HCT116 (cell line): ENCODE measurements around the gene SDK2. TPM values are rescaled to one million over a fixed set of nuclear protein-coding genes. Genes with fewer than 3 reads are reported as not detected.

Source experiments
- ATAC-seq: fragments of 200-7000 bp; cut with Tn5 transposase; 2 replicates; pipeline ENCODE4 v1.9.1; 2020; ENCODE audit warnings: mild to moderate bottlenecking, moderate library complexity
- BruUV-seq: library from RNA; stranded (reverse); fragments of 400-500 nt; replicated peaks from 2 replicates; lab custom pipeline; 2021; lab: Mats Ljungman, UMichigan
- CTCF ChIA-PET: fragments of 300-600 bp; sonication (Branson Sonifier 250); formaldehyde crosslinking; loops from one replicate; lab custom pipeline; 2021; ENCODE audit warnings: antibody characterized with exemption; lab: Charles Lee
- POLR2A ChIA-PET: fragments of 300-600, 350-600 bp; sonication (Branson Sonifier 250); formaldehyde crosslinking; loops from one replicate; lab custom pipeline; 2021; ENCODE audit warnings: antibody characterized with exemption; lab: Charles Lee
- RAD21 ChIA-PET, 2 experiments: fragments of 300-600 bp; sonication (Branson Sonifier 250); formaldehyde crosslinking; loops; one replicate each; lab custom pipeline; 2023; ENCODE audit warnings: low total read pairs in 2 of 2; ENCODE audit not compliant: uncharacterized antibody in 2 of 2, unreplicated experiment in 2 of 2, low non-redundant PET in 1 of 2; lab: Charles Lee
- DNase-seq: peaks from one replicate; pipeline ENCODE4 v3.0.0-alpha.2; 2010; ENCODE audit warnings: low read depth, low spot score
- H2AFZ ChIP-seq: fragments of 200-600 bp; shearing (Covaris generic), sonication (generic); 2 replicates; pipeline ENCODE4 v1.6.1; 2017; ENCODE audit warnings: low read depth, mixed run types, mixed read lengths, antibody characterized with exemption, low read length; ENCODE audit not compliant: poor library complexity, severe bottlenecking
- H3K27ac ChIP-seq: 2 replicates; pipeline ENCODE4 v1.5.1; 2012; ENCODE audit warnings: low read depth, low read length
- H3K27me3 ChIP-seq: fragments of 200-600 bp; sonication (generic); 2 replicates; pipeline ENCODE4 v1.6.1; 2016; ENCODE audit warnings: mixed run types, low read length, mixed read lengths; ENCODE audit not compliant: insufficient read depth
- H3K36me3 ChIP-seq, 2 experiments: fragments of 200-500 bp in 1 of 2; fragments of 200-600 bp in 1 of 2; sonication (Bioruptor generic) in 1 of 2; sonication (generic) in 1 of 2; 2 replicates each; pipeline versions ENCODE4 v1.5.1 to v1.6.1; 2014 to 2016; ENCODE audit warnings: low read length in 2 of 2, inconsistent platforms in 1 of 2, mixed read lengths in 1 of 2, mixed run types in 1 of 2; ENCODE audit not compliant: insufficient read depth in 2 of 2, control insufficient read depth in 1 of 2
- H3K4me1 ChIP-seq, 2 experiments: fragments of 200-600 bp in 1 of 2; sonication (generic) in 1 of 2; 2 replicates each; pipeline versions ENCODE4 v1.5.1 to v1.6.1; 2012 to 2017; ENCODE audit warnings: low read length in 2 of 2, inconsistent platforms in 1 of 2, mild to moderate bottlenecking in 1 of 2, mixed read lengths in 1 of 2, mixed run types in 1 of 2, moderate library complexity in 1 of 2; ENCODE audit not compliant: insufficient read depth in 2 of 2, control insufficient read depth in 1 of 2
- H3K4me2 ChIP-seq: fragments of 200-600 bp; sonication (generic); 2 replicates; pipeline ENCODE4 v1.6.1; 2017; ENCODE audit warnings: mixed run types, low read length, mixed read lengths
- H3K4me3 ChIP-seq, 2 experiments: fragments of 200-600 bp in 1 of 2; sonication (generic) in 1 of 2; replicated peaks in 1 of 2; 2 replicates each; pipeline ENCODE4 v1.5.1; 2011 to 2016; ENCODE audit warnings: low read length in 2 of 2, control low read depth in 1 of 2, low read depth in 1 of 2, mild to moderate bottlenecking in 1 of 2, mixed read lengths in 1 of 2, mixed run types in 1 of 2
- H3K79me2 ChIP-seq: fragments of 200-600 bp; sonication (generic); 2 replicates; pipeline ENCODE4 v1.6.1; 2017; ENCODE audit warnings: mild to moderate bottlenecking, mixed run types, low read length, moderate library complexity, mixed read lengths; ENCODE audit not compliant: insufficient read depth
- H3K9ac ChIP-seq: fragments of 200-600 bp; sonication (generic); 2 replicates; pipeline ENCODE4 v1.6.1; 2016; ENCODE audit warnings: low read length, mixed read lengths
- H3K9me2 ChIP-seq: fragments of 200-600 bp; sonication (generic), shearing (Covaris generic); 2 replicates; pipeline ENCODE4 v1.6.1; 2017; ENCODE audit warnings: mixed run types, mild to moderate bottlenecking, moderate library complexity; ENCODE audit not compliant: insufficient read depth
- H3K9me3 ChIP-seq, 2 experiments: fragments of 200-500 bp in 1 of 2; fragments of 200-600 bp in 1 of 2; sonication (Bioruptor generic) in 1 of 2; sonication (generic) in 1 of 2; 2 replicates each; pipeline ENCODE4 v1.6.1; 2014 to 2017; ENCODE audit warnings: low read length in 2 of 2, mixed read lengths in 2 of 2, inconsistent platforms in 1 of 2, low read depth in 1 of 2, mild to moderate bottlenecking in 1 of 2, mixed run types in 1 of 2, moderate library complexity in 1 of 2; ENCODE audit not compliant: control insufficient read depth in 1 of 2, insufficient read depth in 1 of 2
- H4K20me1 ChIP-seq: fragments of 200-600 bp; sonication (generic), shearing (Covaris generic); 2 replicates; pipeline ENCODE4 v1.6.1; 2017; ENCODE audit warnings: mixed run types, mild to moderate bottlenecking, moderate library complexity; ENCODE audit not compliant: insufficient read depth
- ATF3 ChIP-seq: IDR thresholded peaks from 2 replicates; pipeline ENCODE4 v1.6.1; 2012
- CBX3 ChIP-seq: IDR thresholded peaks from 2 replicates; pipeline ENCODE4 v1.6.1; 2012; ENCODE audit warnings: low read depth
- CEBPB ChIP-seq: IDR thresholded peaks from 2 replicates; pipeline ENCODE4 v1.6.1; 2012; ENCODE audit warnings: low read depth
- EGR1 ChIP-seq: IDR thresholded peaks from 2 replicates; pipeline ENCODE4 v1.6.1; 2012; ENCODE audit warnings: low read depth
- ELF1 ChIP-seq: IDR thresholded peaks from 2 replicates; pipeline ENCODE4 v1.6.1; 2012; ENCODE audit warnings: low read depth, borderline replicate concordance
- EZH2phosphoT487 ChIP-seq: fragments of 200-600 bp; IDR thresholded peaks from 2 replicates; pipeline ENCODE4 v1.6.1; 2018; ENCODE audit warnings: antibody characterized with exemption, borderline replicate concordance
- FOSL1 ChIP-seq: IDR thresholded peaks from 2 replicates; pipeline ENCODE4 v1.6.1; 2012; ENCODE audit warnings: low read depth
- POLR2AphosphoS5 ChIP-seq: IDR thresholded peaks from 2 replicates; pipeline ENCODE4 v1.6.1; 2011; ENCODE audit warnings: mild to moderate bottlenecking, low read depth, low read length, moderate library complexity
- REST ChIP-seq: IDR thresholded peaks from 2 replicates; pipeline ENCODE4 v1.6.1; 2012; ENCODE audit warnings: low read depth
- SIN3A ChIP-seq: IDR thresholded peaks from 2 replicates; pipeline ENCODE4 v1.6.1; 2012; ENCODE audit warnings: low read depth
- SRF ChIP-seq: IDR thresholded peaks from 2 replicates; pipeline ENCODE4 v1.6.1; 2012; ENCODE audit warnings: low read depth
- TCF7L2 ChIP-seq: IDR thresholded peaks from 2 replicates; pipeline ENCODE4 v1.7.0; 2011; ENCODE audit warnings: borderline replicate concordance, inconsistent platforms; ENCODE audit not compliant: insufficient read depth, insufficient read length; ENCODE audit errors: extremely low read depth
- ZBTB33 ChIP-seq: IDR thresholded peaks from 2 replicates; pipeline ENCODE4 v1.6.1; 2011; ENCODE audit warnings: mild to moderate bottlenecking, low read length, moderate library complexity; ENCODE audit not compliant: insufficient replicate concordance; ENCODE audit errors: extremely low read depth
- ZFX ChIP-seq: fragments of 450-650 bp; IDR thresholded peaks from 2 replicates; pipeline ENCODE4 v1.6.1; 2017
- ZNF274 ChIP-seq: fragments of 200-500 bp; sonication (Bioruptor generic); IDR thresholded peaks from 2 replicates; pipeline ENCODE4 v1.6.1; 2014; ENCODE audit warnings: mild to moderate bottlenecking, low read depth, low read length, inconsistent platforms
- intact Hi-C: fragments of 100-400 bp; cut with micrococcal nuclease; formaldehyde crosslinking; loops from 2 replicates; pipeline ENCODE4 v1.10.0; 2022
- total RNA-seq: library from RNA; stranded (reverse); gene quantifications from one replicate; pipeline ENCODE4 v1.2.1, GENCODE V29; 2021; ENCODE audit not compliant: unreplicated experiment

The SDK2 gene
- total RNA-seq, 1 experiment from 2014 or later = 0.10 TPM

GRCh38 chr17:73546114-73546513 lies 98.1 kb downstream of the SDK2 start:
- no peak overlapping the region for H2AFZ ChIP-seq
- intact Hi-C loops = no loop called here
- no peaks in the 10 kb centered on the region for H3K79me2 ChIP-seq
- H3K27me3 ChIP-seq = no peaks in the 10 kb centered on the region; the same call in 1 of the 2 replicates
- RAD21 ChIA-PET = no interaction called here
- no peak overlapping the region for H3K9ac ChIP-seq
- H3K4me1 ChIP-seq = peaks cover 7% of the 10 kb centered on the region in 2 experiments; a peak in 3 of 4 replicates
- no peaks in the 10 kb centered on the region for H4K20me1 ChIP-seq
- no peak overlapping the region for H3K4me2 ChIP-seq
- H3K9me2 ChIP-seq = no peaks in the 10 kb centered on the region
- DNase-seq (no peak), ATAC-seq (no peak)
- BruUV-seq = no TSS peak
- H3K36me3 ChIP-seq = no peaks in the 10 kb centered on the region
- TF ChIP-seq REST (no peak), CBX3 (no peak), TCF7L2 (no peak), FOSL1 (no peak), SIN3A (no peak), ZBTB33 (no peak), EZH2phosphoT487 (no peak), EGR1 (no peak), ELF1 (no peak), ZFX (no peak), POLR2AphosphoS5 (no peak), SRF (no peak), ZNF274 (no peak), ATF3 (no peak), CEBPB (no peak)
- H3K4me3 ChIP-seq = no peak overlapping the region
- CTCF ChIA-PET = no interaction called here
- no peak overlapping the region for H3K27ac ChIP-seq
- no peaks in the 10 kb centered on the region for H3K9me3 ChIP-seq
- POLR2A ChIA-PET = no interaction called here
